ENCODE data around the gene LRRC47.

DNA sequence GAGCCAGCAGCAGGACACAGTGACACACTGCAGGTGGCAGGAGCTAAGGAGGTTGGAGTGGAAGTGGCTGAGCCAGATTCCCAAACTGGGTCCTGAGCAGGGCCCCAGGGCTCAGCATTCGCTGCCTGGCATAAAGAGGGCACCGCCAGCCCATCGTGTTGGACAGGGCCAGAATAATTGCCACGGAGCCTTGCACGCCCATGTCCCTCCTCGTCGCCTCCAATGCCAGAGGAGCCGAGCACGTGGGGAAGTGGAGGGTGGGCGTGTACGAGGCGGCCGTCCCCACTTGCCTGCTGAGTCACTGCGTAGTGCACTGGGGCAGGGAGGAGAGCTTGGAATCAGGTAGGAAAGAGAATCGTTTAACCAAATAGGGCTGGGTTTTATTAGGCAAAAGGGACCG lies 26.1 kb upstream of the LRRC47 start:
- TF ChIP-seq, protein P1, sequence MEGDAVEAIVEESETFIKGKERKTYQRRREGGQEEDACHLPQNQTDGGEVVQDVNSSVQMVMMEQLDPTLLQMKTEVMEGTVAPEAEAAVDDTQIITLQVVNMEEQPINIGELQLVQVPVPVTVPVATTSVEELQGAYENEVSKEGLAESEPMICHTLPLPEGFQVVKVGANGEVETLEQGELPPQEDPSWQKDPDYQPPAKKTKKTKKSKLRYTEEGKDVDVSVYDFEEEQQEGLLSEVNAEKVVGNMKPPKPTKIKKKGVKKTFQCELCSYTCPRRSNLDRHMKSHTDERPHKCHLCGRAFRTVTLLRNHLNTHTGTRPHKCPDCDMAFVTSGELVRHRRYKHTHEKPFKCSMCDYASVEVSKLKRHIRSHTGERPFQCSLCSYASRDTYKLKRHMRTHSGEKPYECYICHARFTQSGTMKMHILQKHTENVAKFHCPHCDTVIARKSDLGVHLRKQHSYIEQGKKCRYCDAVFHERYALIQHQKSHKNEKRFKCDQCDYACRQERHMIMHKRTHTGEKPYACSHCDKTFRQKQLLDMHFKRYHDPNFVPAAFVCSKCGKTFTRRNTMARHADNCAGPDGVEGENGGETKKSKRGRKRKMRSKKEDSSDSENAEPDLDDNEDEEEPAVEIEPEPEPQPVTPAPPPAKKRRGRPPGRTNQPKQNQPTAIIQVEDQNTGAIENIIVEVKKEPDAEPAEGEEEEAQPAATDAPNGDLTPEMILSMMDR (IDR thresholded peaks at IDR 0.05; ENCODE audit: low read length): no peak
- TF ChIP-seq EZH2 (optimal IDR thresholded peaks at IDR 0.05; ENCODE audit: low read depth, low read length) (no peak), EZH2phosphoT487 (IDR thresholded peaks at IDR 0.05; ENCODE audit: low read length) (no peak)
